CD1c-positive myeloid dendritic cell (primary cell): ENCODE measurements around the gene AGBL1.
"Not testable (repeated sequence)": the region's sequence is repeated elsewhere in the genome, so short reads cannot be mapped to it uniquely, and the experiment has no call there.

ENCODE experiments used
- DNase-seq: peaks from one replicate; pipeline ENCODE4 v3.0.0-alpha.2; 2016; ENCODE audit errors: extremely low spot score

AGBL1 gene

DNA sequence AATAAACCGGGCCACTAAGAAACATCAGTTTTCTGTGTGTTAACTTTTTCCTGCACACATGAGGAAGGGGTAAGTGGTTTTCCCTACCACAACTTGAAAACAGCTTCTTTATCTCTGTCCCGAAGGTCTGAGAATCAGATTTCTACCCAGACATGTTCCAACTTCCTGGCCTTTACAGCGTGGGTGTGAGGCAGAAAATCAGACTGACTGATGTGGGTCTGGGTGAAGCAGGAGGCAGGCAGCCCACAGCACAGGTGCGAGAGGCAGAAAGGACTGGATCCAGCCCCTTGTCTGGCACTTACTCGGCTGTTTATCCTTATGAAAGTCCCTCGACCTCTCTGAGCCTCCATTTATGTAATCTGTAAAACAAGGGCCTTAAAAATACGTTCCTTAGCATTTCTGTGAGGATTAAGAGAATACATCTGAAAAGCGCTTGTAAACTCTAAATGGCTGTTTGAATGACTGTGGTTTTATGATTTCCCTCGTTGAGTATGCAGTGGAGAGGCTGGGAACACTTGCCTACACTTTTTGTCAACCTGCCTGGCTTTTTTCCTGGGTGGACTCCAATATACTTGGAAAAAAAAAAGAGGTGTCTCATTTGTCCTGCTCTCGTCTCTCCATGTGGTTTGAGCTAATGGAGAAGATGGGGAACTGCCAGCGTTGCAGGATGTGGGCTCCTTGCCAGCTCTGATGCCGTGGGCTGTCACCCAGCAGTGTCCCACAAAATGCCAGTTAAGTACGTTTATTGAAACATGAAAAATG, 3.1 kb downstream of the AGBL1 start:
- no peak for DNase-seq

DNA sequence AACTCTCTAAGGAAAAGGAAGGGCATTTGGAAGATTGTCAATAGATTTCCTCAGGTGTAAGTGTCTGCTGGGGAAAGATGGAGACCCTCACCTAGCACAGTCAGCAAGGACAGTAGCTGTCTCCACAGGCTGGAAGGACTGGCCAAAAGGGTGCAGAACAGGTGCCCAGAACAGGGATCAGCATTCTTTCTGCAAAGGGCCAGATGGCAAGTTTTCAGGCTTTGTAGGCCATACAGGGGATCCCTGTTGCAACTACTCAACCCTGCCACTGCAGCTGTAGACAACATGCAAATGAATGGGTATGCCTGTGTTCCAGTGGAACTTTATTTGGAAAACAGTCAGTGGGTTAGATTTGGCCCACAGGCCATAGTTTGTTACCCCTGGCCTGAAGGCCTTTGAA, 8.1 kb downstream of the AGBL1 start:
- no peak for DNase-seq

DNA sequence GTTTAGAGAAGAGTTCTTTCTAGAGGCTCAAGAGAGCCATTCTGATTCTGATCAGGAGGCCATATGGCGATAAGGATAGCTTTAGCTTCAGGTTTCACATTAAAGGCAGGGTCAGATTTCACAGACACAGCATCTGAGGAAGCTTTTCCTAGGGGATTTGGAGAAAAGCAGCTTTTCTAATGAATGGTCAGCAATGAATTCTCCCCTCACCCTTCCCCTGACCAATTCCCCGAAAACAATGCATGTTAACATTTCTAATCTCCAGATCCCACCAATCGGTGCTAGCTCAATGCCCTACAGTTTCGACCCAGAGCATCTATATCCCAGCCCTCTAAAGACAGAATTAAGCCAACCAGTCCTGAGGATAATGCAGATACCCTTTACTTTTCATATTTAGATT, 9.8 kb downstream of the AGBL1 start:
- no peak for DNase-seq

DNA sequence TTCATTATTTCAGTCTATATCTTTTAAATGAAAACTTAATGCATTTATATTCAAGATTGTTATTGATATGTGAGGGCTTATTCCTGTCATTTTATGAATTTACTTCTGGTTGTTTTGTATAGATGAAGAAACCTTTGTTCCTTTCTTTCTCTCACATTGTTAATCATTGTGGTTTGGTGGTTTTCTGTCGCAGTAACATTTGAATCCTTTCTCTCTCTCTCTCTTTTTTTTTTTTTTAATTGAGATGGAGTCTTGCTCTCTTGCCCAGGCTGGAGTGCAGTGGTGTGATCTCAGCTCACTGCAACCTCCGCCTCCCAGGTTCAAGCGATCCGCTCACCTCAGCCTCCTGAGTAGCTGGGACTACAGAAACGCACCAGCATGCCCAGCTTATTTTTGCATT, 22.1 kb downstream of the AGBL1 start:
- DNase-seq, result no peak

DNA sequence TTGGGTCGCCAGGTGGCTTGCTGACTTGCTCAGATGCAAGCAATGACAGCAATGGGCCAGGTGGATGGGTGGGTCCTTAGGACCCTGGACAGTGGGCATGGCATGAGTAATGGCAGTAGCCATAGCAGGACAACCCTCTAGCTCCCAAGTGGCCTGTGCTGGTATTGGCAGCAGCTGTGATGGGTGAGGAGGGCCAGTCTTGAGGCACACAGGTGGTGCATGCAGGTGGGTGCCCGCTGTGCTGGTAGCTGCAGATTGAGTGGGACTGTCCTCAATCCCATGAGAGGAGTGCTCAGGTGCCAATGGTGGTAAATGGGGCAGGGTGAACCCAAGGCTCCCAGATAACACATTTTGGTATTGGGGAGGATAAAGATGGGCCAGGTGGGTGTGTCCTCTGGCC, 24.2 kb downstream of the AGBL1 start:
- DNase-seq, result no peak

DNA sequence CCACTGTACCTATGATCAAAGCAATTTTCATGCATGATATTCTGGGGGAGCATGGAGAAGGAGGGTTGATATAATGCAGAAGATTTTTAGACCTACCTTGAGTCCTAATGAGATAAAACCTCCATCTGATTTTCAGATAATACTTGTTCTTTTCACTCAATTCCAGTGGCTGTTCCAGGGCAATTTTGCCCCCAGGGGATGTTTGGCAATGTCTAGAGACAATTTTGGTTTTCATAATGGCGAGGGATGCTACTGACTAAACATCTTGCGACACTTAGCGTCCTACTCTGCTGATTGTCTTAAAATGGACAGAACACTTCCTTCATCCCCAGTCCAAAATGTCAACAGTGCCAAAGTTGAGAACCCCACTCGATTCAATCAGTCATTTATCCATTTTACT, 26.6 kb downstream of the AGBL1 start:
- no peak for DNase-seq

DNA sequence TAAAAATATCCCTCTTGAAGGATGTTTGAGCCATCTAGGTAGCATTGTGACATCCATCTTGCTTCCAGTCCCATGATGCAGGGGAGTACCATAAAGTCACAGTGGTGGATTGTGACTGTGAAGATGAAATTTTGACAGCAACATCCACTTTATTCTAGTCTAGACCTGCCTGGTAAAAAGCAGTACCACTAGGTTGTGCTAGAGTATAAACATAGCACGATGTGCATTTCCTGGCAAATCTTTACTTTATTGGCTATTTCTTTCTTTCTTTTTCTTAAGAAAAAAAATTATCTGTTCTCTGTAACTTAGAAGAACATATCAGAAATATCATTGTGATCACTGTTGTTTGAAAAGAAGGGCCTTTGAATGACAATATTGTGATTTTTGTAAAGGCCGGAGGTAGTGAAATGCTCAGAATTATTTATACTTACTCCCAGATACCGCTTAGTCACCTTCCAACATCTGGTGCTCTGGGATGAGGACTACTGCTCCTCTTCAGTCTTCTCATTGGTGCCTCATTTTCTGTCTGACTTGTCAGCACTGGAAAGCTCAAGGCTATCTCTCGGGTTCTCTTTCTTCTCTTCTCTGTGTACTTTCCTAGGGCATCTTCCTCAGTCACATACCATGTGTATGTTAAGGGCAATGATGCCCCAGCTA, 35.6 kb downstream of the AGBL1 start:
- no peak for DNase-seq

DNA sequence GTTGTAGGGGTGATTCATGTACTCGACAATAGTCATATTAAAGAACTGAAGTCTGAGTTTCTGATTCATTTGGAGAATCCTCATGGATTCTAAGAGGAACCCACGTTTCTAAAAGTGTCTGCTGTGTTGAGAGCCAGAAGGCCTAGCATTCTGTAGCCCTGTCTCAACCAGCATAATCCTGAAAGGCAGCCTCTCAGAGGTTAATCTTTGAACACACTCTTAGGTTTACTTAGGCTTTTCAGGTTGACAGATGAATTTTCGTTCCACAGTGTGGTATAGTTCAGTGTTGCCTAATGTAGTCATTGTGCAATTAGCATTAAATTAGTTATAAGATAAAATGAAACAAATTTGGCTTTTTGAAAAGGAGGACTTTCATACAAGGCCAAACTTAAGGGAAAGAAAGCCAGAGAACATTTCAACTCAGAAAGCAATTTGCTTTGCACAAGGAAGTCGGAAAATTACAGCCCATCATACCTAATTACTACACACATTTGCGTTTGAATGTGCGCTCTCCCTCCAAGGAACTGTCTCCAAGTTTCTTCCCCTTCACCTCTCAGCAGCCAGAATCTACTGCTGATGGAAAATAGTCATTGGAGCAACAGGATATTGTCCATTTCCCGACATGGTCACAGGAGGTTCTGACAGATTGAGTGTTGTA, 42.0 kb downstream of the AGBL1 start:
- no peak for DNase-seq

DNA sequence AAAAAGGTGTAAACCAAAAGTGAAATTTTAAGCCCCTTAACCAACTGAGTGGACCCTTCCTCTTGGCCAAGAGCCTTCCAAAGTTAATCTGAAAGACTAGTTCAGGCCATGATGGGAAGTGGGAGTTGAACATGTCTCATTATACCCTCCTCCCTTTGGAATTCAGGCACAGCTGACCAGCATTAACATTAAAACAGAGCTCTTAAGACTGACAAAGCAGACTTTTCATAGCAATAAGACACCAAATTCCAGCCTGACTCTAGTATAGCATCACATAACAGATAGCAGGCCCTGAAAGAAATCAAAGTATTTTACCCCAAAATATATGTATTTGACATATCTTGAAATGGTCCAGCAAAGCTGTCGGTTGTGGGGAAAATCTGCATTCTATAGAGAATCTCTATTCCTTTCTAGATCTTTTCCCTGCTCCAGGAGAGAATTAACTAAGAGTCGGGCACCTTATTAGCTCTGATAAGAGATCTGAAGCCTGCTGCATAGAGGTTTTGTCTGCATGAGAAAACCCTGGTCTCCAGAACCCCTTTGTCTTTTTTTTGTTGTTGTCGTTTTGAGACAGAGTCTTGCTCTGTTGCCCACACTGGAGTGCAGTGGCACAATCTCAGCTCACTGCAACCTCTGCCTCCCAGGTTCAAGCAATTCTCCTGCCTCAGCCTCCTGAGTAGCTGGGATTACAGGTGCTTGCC, 43.2 kb downstream of the AGBL1 start:
- not testable (repeated sequence) for DNase-seq

DNA sequence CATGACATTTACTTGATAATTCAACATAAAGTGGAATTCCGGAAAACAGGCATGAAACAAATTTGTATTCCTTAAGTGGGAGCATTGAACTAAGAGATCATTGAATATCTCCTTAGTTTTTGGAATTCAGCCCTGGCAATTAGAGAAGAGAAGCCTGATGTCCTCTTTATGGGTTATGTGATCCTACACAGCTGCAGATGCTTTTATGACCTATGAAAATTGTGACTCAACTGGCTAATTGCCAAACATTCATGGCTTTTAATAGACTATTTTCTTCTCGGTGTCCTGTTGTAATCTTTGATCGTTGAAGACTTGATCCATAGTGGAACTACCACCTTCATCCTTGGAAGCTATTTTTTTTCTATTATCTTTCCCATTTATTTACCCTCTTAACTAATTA, 46.1 kb downstream of the AGBL1 start:
- DNase-seq, result no peak

DNA sequence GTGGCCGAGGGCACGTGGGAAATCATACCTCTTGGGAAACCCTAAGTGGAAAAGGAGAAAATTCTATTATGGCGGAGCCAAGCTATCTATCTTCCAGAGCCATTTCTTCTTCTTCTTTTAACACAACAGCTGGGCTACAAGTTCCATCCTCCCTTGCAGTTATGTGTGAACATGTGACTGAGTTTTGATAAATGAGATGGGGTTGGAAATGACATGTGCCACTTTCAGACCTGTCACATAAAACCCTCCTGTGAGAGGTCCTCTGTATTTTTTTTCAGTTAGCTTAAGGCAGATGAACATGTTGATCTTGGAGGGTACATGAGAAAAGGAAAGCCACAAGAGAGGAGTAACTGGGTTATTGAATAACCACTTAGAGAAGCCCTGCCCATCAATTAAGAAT, 47.9 kb downstream of the AGBL1 start:
- no peak for DNase-seq

DNA sequence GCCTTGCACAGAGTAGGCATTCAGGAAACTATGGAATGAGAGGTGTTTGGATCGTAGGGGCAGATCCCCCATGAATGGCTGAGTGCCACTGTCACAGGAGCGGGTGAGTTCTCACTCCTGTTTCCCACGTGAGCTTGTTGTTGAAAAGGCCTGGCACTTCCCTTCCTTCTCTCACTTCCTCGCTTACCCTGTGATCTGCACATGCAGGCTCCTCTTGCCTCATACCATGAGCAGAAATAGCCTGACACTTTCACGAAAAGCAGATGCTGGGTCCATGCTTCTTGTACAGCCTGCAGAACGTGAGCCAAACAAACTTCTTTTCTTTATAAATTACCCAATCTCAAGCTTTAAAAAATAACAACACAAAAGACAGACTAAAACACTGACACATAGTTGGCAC, 55.4 kb downstream of the AGBL1 start:
- peak; percentile 1 for DNase-seq

DNA sequence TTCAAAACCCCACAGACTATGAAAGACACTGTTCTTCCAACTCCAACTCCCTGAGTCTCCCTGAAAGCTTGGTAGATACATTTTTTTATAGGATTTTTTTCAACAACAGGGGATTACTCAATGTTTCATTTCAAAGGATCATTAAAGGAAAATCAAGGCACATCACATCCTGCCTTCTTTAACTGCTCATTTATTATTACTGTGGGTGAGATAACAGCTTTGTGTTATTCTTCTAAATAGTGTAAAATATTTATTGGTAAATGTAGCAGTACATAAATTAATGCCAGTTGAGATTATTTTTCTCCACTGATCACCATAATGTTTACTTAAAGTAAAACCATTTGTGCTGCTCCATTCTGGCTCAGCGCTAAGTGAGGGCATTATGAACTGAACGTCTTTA, 57.2 kb downstream of the AGBL1 start:
- no peak for DNase-seq

DNA sequence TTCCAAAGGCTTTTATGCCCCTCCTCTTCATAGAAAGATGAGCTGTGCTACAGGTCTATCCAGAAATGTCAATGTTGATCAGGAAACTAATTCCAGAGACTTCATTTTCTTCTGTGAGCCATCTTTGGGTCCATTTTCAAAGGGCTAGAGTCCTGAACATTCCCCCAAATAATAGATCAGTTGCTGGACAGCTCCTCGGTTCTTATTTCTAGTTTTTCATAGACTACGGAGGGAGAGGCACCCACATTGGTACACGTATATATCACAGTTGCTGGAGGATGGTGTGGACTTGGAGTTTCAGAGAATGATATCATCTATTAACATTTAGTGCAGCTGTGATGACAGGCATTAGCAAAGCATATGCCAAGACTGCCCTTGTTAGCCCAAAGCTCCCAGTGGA, 59.1 kb downstream of the AGBL1 start:
- DNase-seq, result no peak

DNA sequence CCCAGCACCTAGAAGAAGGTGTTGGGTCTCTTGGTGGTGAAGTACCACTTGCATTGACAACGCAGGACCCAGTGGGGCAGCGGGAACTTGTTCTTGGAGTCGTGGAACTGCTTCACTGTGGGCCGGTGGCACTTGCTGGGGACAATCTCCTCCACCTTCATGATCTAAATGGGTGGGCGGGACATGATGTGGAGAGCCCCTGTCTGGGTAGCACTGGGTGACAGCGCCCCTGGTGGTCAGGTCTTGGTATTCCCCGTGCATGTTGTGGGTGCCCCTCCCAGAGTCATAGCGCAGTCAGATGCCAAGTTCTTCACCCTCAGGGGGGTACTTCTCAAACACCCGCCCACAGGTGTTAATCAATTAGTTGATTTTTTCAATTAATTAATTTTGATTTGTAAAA, 60.2 kb downstream of the AGBL1 start:
- DNase-seq, result no peak

DNA sequence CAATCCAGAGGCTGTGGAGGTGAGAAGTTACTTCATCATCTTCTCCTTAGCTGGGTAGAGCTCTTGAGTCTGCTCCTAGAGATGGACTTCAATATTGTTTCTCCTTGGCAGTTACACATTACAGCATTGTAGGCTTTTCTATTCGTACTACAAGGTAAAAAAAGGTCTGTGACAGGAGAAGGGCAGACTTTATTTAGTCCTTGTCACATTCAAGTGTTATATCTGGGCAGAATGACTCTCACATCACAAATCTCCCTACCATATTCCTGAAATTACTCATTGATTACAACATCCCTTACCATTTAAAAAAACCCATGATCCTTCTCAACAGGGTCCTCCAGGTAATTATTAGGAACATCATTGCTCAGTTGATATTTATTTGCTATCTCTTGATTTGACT, 75.0 kb downstream of the AGBL1 start:
- DNase-seq, result no peak

DNA sequence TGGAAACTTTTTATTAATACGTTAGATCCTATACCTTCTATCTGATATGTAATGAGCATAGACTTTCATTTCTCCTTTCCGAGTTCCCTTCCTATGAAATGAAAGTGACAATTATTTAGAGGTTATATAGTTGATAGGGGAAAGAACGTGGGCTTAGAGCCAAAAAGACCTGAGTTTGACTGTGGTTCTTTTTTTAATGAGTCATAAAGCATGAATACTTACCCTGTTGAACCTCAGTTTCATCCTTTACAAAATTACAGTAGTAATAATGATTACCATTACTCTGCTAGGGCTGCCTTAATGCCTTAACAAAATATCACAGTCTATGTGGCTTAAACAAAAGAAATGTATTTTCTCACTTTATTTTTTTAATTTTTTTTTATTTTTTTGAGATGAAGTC, 75.9 kb downstream of the AGBL1 start:
- DNase-seq, result no peak

DNA sequence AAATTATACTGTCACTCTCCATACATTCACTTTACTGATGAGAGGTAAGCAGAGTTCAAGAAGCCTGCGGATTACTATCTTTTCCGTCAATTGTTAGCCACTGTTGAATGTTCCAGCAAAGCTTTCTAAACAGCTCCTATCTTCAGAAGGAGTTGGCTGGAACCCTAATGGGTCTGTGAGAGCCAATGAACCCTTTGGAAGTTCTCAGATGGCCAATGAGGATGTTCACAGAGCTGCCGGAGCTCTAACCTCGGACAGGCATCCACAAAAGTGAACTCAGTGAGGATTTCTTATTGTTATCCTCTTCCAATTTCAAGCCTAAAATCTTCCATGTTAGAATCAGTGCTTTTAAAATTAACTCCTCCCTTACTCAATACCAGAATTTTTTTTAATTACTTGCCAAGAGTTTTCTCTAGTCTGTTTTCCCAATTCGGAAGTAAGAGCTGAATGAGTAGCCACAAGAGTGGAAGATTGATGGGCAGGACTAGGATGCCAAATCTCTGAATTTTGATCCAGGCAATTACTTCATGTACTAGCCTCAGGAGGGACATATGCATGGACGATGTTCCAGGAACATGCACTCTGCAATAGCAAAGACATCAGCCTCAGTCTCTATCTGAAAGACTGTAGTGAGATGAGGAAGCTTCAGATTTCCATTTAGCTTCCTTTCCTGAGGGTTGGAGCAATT, 78.1 kb downstream of the AGBL1 start:
- no peak for DNase-seq

DNA sequence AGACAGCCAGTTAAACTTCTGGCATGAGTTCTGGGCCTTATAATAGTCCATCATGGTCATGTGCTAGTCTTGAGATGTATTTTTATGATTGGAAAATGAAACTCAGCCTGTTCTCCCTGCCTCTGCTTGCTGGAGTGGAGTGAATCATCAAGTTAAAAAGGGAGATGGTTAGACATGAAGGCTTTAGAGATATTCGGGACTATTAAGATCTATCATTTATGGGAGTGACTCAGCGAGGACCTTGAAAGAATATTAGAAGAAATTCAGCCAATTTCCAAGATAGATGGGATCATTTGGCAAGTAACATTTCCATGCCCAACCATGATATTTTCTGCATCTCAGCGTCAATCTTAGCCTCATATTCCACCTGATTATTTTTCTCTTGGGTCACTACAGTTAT, 79.8 kb downstream of the AGBL1 start:
- DNase-seq, result no peak

DNA sequence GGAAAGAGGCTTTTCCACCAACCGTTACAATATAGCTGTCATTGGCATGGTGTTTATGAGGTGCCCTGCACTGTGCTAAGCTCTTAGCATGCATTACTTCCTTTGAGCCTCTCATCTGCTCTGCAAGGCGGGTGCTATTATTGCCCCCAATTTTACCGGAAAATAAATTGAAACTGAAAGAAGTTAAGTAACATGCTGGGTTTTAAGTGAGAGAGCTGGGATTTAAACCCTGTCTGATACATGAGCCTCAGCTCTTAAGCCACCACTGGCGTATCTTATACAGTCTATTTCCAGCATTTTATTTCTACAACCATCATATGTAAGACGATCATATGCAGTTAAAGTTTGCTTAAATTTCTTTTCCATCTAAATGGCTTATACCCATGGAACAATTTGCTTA, 81.6 kb downstream of the AGBL1 start:
- DNase-seq, result no peak

DNA sequence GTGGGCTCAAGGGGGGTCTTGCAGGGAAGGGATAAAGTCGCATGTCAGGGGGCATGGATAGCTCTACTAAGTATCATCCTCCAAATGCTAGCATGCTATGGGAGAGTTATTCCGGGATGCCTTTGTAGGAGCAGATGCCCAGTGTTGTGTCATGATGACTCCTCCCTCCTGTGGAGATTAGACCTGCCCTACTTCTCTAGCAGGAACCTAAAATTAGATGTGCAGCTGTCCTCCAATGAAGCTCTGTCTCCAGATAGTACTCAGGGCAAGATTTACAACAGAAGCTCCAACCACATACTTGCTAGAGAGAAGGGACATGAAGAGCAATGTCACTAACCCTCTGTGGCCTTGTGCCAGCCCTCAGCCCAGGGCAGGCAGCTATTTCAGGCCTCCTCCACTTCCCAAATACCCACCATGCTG, 82.5 kb downstream of the AGBL1 start:
- DNase-seq, result no peak

DNA sequence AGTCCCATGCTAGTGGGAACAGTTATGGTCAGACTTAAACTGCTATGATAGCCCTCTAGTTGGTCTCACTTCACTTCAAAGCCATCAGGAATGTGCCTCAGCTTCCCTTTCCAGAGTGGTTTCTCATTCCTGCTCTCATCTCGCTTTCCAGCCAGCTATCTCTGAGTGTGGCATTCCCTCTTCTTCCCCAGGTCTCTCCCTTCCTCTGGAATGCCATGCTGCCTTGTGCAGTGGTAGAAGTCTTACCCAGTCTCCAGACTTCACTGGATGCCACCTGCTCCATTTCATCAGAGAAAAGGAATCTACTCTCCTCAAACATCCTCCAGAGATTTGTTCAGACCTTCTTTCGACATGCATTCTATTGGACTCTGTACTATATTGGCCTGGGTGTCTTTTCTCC, 83.0 kb downstream of the AGBL1 start:
- DNase-seq, result no peak
